ENCODE data around the gene PREB.
"Not testable (repeated sequence)": the region's sequence is repeated elsewhere in the genome, so short reads cannot be mapped to it uniquely, and the experiment has no call there.

PREB gene

GRCh38 chr2:27127883-27128667 is 6.4 kb downstream of the PREB start:
- no peak for DNase-seq (ENCODE audit: low read depth)

DNA sequence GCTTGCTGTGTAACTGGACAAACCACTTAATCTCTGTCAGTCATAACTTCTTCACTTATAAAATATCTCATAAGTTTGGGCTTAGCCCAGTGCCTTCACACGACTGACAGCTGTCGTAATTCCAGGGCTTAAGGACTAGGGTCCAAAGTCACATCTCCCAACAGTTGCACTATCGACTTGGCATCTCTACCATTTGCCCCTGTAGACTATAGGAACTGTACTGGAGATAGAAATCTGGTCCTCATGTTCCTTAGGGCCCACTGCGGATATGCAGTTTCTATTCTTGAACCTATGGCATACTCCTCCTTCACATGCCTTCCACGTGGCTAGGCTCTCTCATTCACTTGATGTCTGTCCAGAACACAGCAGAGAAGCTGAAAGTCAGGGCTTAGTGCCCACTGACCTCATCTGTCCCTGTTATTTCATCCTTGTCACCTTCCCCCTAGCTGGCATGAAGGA is 8.2 kb downstream of the PREB start:
- DNase-seq (ENCODE audit: low read depth) = no peak

DNA sequence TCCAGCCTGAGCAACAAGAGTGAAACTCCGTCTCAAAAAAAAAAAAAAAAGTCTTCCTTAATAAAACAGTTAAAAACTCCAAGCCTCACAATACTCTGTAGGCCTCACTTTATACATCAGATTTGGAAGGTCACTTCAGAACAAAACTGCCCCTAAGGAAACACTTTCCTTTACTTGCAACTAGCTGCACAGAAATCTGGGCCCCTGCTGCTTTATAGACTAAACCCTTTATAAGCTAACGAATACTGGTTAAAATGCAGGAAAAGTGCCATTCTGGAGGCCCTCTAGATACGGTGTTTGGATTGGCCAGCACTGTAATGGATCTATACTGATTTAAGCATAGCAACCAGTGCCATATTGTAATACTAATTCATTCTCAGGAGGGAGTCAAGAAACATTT is 9.3 kb downstream of the PREB start:
- no peak for DNase-seq (ENCODE audit: low read depth)

DNA sequence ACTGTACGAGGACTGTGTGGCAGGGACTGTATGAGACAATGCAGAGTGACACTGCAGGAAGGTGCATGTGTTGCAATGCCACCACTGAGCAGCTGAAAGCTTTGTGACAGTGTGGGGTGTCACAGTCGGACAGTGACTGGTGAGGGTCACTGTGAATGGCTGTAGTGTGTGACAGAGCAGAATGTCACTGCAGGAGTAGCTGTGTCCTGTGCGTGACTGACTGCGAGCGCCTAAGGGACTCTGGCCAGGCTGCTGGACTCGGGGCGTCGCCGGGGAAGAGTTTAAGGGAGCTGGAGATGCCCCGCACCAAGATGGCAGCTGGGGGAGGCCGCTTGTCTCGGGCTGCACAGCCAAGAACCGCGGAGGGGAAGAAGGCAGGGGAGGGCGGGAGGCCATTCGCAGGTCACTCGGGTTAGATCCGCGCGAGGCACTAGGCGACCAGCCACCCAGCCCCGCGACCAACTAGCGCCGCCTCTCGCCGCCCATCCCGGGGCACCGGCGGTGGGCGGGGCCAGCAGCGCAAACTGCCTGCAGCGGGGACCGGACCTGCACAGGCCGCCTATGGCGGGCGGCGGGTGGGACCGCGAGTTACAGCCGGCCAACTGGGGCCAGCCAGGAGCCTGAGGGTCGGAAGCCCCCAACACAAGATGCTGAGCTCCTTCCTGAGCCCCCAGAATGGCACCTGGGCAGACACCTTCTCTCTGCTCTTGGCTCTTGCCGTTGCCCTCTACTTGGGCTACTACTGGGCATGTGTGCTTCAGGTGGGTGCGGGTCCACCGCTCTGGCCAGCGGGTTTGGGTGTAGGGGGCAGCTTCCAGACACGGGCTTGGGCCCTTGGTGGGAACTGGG is 10.9 kb downstream of the PREB start, which contains the start of gene ABHD1:
TSS of gene ABHD1 (plus strand) at position 514 of the 849 bp plus-strand sequence. CDS start at position 648, 134 bp downstream.
- DNase-seq (ENCODE audit: low read depth) = no peak

DNA sequence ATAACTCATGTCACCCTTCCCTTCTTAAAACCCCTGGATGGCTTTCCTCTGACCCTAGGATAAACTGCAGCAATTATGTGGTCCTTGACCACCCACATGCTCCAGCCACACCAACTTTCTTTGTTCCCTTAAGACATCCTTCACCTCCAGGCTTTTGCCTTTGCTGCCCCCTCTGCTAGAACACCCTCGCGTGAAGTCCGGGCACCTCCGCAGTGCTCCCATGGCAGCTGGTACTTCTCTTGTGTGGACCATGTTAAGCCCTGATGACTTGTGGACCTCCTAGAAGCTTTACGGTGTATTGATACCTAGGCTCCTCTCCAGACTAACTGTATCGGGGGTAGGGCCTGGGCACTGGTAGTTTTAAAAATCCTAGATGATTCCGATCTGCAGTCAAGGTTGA is 11.6 kb downstream of the PREB start:
- no peak for DNase-seq (ENCODE audit: low read depth)

GRCh38 chr2:27121906-27122305 is 12.5 kb downstream of the PREB start:
- no peak for DNase-seq (ENCODE audit: low read depth)

DNA sequence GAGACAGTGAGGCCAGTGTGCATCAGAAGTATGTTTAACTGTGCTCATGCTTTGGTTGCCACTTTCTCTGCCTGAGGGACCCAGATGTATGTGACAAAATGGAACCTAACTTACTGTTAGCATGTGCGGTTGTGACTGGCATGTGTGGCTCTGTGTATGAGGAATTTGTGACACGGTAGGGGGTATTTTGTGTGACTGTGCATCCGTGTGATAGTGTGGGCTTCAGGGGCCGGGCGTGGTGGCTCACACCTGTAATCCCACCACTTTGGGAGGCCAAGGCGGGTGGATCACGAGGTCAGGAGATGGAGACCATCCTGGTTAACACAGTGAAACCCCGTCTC is 15.1 kb downstream of the PREB start:
- not testable (repeated sequence) for DNase-seq (ENCODE audit: low read depth)

DNA sequence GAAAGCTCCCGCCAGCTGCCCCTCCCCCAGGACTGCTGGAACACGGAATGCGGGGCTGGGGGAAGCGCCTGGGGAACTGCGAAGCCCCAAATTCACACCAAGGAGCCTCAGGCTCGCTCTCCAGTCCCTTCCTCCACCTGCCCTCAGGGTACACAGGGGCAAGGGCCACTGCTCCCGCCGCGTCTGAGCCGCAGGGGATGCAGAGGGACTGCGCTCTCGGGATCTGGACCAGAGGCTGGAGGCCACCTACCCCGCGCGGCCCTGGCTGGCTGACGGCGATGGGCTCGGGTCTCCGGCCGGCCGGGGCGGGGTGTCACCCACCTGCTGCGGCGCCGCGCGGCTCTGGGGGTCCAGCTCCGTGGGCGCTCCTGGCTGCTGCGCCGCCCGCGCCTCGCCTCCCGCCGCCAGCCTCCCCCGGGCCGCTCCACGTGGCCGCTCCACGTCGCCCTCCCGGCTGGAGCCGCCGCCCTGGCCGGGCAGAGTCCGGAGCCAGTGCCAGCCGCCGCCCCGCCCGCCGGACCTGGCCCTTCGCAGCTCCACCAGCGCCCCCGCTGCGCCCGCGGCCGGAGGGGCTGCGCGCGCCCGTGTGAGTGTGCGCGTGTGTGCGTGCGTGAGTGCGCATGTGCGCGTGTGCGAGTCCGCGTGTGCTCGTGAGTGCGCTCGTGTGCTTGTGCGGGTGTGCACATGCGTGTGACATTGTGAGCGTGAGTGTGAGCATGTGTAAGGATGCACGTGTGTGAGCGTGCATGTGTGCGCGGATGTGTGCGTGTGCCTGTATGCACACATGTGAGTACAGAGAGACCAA is 15.7 kb downstream of the PREB start, which contains the start of gene CGREF1:
TSS of gene CGREF1 (minus strand) at position 604 of the 805 bp plus-strand sequence. CDS start 14,762 bp downstream, outside the sequence.
- DNase-seq (ENCODE audit: low read depth) = no peak

DNA sequence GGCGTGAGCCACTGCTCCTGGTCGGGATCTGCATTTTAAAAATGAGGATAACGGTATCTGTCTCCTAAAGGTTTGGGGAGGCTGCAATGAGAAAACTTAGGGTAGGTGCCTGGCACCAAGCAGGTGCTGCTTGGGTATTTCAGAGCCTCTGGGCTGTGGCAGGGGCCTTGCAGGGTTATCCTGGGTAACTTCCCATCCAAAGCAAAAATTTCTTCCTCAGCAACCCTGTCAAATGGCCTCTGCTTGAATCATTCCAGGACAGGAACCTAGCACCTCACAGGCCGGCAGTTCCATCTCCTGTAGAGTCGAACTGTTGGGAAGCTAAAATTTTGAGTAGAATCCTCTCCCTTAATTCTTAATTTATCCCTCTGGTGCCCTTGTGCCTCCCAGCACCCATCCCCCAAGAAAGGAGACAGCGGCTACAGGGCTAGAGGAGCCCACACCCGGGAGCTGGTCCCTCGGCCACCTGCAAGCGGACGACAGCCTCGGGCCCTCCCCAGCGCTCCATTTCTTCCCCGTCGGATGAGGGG is 16.4 kb downstream of the PREB start:
- no peak for DNase-seq (ENCODE audit: low read depth)

- DNase-seq (ENCODE audit: low read depth) = no peak
These were observed 18.9 kb downstream of the PREB start for GRCh38 chr2:27115519-27115918.

DNA sequence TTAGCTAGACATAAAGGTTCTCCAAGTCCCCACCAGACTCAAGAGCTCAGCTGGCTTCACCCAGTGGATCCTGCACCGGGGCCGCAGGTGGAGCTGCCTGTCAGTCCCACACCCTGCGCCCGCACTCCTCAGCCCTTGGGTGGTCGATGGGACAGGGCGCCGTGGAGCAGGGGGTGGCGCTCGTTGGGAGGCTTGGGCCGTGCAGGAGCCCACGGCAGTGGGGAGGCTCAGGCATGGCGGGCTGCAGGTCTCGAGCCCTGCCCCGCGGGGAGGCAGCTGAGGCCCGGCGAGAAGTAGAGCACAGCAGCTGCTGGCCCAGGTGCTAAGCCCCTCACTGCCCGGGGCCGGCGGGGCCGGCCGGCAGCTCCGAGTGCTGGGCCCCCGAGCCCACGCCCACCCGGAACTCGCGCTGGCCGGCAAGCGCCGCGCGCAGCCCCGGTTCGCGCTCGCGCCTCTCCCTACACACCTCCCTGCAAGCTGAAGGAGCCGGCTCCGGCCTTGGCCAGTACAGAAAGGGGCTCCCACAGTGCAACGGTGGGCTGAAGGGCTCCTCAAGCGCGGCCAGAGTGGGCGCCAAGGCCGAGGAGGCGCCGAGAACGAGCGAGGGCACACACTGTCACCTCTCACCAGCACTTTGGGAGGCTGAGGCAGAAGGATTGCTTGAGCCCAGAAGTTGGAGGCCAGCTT is 22.9 kb downstream of the PREB start:
- DNase-seq (ENCODE audit: low read depth) = not testable (repeated sequence)

DNA sequence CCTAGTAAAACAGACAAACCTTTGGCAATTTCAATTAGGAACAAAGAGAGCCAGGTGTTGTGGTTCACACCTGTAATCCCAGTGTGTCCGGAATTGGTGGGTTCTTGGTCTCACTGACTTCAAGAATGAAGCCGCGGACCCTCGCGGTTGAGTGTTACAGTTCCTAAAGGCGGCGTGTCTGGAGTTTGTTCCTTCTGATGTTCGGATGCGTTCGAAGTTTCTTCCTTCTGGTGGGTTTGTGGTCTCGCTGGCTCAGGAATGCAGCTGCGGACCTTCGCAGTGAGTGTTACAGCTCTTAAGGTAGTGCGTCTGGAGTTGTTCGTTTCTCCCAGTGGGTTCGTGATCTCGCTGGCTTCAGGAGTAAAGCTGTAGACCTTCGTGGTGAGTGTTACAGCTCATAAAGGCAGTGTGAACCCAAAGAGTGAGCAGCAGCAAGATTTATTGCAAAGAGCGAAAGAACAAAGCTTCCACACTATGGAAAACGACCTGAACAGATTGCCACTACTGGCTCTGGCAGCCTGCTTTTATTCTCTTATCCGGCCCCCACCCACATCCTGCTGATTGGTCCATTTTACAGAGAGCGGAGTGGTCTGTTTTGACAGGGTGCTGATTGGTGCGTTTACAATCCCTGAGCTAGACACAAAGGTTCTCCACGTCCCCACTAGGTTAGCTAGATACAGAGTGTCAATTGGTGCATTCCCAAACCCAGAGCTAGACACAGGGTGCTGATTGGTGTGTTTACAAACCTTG is 23.7 kb downstream of the PREB start:
- not testable (repeated sequence) for DNase-seq (ENCODE audit: low read depth)

DNA sequence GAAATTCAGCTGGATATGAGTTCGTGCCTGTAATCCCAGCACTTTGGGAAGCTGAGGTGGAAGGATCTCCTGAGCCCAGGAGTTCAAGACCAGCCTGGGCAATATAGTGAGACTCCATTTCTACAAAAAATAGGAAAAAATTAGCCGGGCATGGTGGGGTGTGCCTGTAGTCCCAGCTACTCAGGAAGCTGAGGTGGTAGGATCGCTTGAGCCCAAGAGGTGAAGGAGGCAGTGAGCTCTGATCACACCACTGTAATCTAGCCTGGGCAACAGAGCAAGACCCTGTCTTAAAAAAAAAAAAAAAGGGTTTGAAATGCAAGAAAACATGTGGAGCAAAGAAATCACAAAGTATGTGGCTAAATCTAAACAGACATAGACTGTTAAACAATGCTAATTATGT is 25.4 kb downstream of the PREB start:
- DNase-seq (ENCODE audit: low read depth) = no peak

GRCh38 chr2:27108221-27108620 is 26.2 kb downstream of the PREB start:
- DNase-seq (ENCODE audit: low read depth) = no peak

DNA sequence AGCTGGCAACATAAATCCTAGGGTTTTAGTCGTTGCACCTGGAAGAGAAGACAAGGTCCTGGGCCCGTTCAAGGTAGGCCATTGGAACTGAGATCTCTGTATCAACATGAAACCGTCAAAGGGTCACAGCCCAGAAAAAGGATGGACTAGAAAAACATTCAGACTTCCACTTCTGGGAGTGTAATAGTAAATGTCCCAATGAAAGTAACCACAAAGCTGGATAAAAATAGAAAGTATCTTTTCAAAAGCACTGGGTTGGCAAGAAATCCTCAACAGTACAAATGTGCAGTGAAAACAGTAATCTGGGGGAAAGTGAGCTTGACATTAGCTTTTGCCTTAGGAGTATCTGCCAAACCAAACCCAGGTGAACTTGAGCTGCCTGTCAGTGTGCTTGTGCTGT is 28.5 kb downstream of the PREB start:
- DNase-seq (ENCODE audit: low read depth) = no peak

GRCh38 chr2:27102329-27102728 is 32.1 kb downstream of the PREB start:
- no peak for DNase-seq (ENCODE audit: low read depth)

DNA sequence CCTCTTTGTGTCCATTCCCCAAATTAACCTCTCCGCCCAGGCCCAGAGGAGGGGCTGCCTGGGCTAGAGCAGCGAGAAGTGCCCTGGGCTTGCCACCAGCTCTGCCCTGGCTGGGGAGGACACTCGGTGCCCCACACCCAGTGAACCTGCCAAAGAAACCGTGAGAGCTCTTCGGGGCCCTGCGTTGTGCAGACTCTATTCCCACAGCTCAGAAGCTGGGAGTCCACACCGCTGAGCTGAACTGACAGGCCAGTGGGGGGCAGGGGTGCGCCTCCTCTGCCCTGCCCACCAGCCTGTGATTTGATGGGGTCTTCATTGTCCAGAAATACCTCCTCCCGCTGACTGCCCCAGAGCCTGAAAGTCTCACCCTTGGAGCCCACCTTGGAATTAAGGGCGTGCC is 34.4 kb downstream of the PREB start:
- no peak for DNase-seq (ENCODE audit: low read depth)

GRCh38 chr2:27099334-27099955 is 35.0 kb downstream of the PREB start:
- no peak for DNase-seq (ENCODE audit: low read depth)

GRCh38 chr2:27097341-27097740 is 37.1 kb downstream of the PREB start:
- no peak for DNase-seq (ENCODE audit: low read depth)

- DNase-seq (ENCODE audit: low read depth) = no peak
These were observed 37.6 kb downstream of the PREB start for GRCh38 chr2:27096748-27097297.
